Stimulated activated CD4-positive, alpha-beta T cell treated with anti-CD3 and anti-CD28 coated beads, TNF-alpha, amount 100 ng/mL, for 24 hours (primary cell): ENCODE measurements around the gene TOLLIP.

ENCODE experiments used
- DNase-seq, 3 experiments: peaks; one replicate each; pipeline ENCODE4 v3.0.0-alpha.2; 2020; ENCODE audit warnings: low read depth in 3 of 3

TOLLIP gene

GRCh38 chr11:1232021-1232882 lies 77.2 kb downstream of the TOLLIP start:
- no peak for DNase-seq

GRCh38 chr11:1231396-1232020 lies 77.9 kb downstream of the TOLLIP start:
- DNase-seq: no peak

- DNase-seq: no peak
Observed at GRCh38 chr11:1230456-1231395, 78.7 kb downstream of the TOLLIP start.

GRCh38 chr11:1230121-1230455 lies 79.3 kb downstream of the TOLLIP start:
- no peak for DNase-seq

- no peak for DNase-seq
Observed at GRCh38 chr11:1229471-1230120, 79.8 kb downstream of the TOLLIP start.

- DNase-seq: no peak
Observed at GRCh38 chr11:1228921-1229451, 80.4 kb downstream of the TOLLIP start.

- DNase-seq: no peak
Observed at GRCh38 chr11:1228101-1228821, 81.2 kb downstream of the TOLLIP start.

- DNase-seq: no peak
Observed at GRCh38 chr11:1227551-1228100, 81.8 kb downstream of the TOLLIP start.

- DNase-seq: no peak
Observed at GRCh38 chr11:1226986-1227550, 82.4 kb downstream of the TOLLIP start.

- DNase-seq: no peak
Observed at GRCh38 chr11:1226226-1226985, 83.0 kb downstream of the TOLLIP start.

GRCh38 chr11:1225386-1226225 lies 83.8 kb downstream of the TOLLIP start:
- no peak for DNase-seq

- no peak for DNase-seq
Observed at GRCh38 chr11:1224491-1225385, 84.7 kb downstream of the TOLLIP start.
